ENCODE measurements around the gene PLCZ1.
"Not testable (repeated sequence)": the region's sequence is repeated elsewhere in the genome, so short reads cannot be mapped to it uniquely, and the experiment has no call there.

PLCZ1 gene, protein sequence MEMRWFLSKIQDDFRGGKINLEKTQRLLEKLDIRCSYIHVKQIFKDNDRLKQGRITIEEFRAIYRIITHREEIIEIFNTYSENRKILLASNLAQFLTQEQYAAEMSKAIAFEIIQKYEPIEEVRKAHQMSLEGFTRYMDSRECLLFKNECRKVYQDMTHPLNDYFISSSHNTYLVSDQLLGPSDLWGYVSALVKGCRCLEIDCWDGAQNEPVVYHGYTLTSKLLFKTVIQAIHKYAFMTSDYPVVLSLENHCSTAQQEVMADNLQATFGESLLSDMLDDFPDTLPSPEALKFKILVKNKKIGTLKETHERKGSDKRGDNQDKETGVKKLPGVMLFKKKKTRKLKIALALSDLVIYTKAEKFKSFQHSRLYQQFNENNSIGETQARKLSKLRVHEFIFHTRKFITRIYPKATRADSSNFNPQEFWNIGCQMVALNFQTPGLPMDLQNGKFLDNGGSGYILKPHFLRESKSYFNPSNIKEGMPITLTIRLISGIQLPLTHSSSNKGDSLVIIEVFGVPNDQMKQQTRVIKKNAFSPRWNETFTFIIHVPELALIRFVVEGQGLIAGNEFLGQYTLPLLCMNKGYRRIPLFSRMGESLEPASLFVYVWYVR

DNA sequence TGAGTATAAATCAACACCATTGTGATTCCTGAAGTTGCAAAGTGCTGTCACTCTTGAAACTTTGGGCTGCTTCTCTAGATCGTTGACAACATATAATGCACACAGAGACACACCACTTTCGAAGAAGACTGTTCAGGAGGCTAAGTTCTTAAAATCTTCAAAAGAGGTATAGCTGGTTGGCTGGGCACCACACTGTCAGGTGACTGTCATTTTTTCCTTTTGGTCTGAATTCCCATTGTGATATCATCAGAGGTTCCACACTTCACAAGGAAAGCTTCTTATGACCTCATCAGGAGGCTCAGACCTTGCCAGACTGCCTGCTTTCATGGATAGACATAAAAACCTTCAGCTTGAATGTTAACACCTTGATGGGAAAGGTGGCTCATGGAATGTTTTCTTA, at the start of gene PLCZ1, which contains the start of gene CAPZA3:
Gene PLCZ1, minus strand, starts transcription at position 194 of the 400 bp plus-strand sequence. CDS start 641 bp downstream, outside the sequence.
Gene CAPZA3, plus strand, starts transcription at position 301 of the 400 bp plus-strand sequence. CDS start 150 bp downstream, outside the sequence.
- H3K36me3 ChIP-seq (ENCODE audit: insufficient read depth, low read length): no peaks in the 10 kb centered on the region
- H3K4me2 ChIP-seq (ENCODE audit: insufficient read depth, low read length): no peak within 1 kb of the TSS
- no peak for TF ChIP-seq EZH2 (IDR thresholded peaks at IDR 0.05; ENCODE audit: borderline replicate concordance, low read depth, low read length, severe bottlenecking)
- TF ChIP-seq, protein P1, sequence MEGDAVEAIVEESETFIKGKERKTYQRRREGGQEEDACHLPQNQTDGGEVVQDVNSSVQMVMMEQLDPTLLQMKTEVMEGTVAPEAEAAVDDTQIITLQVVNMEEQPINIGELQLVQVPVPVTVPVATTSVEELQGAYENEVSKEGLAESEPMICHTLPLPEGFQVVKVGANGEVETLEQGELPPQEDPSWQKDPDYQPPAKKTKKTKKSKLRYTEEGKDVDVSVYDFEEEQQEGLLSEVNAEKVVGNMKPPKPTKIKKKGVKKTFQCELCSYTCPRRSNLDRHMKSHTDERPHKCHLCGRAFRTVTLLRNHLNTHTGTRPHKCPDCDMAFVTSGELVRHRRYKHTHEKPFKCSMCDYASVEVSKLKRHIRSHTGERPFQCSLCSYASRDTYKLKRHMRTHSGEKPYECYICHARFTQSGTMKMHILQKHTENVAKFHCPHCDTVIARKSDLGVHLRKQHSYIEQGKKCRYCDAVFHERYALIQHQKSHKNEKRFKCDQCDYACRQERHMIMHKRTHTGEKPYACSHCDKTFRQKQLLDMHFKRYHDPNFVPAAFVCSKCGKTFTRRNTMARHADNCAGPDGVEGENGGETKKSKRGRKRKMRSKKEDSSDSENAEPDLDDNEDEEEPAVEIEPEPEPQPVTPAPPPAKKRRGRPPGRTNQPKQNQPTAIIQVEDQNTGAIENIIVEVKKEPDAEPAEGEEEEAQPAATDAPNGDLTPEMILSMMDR (IDR thresholded peaks at IDR 0.05; ENCODE audit: borderline replicate concordance, extremely low read depth, low read length, poor library complexity, severe bottlenecking): no peak
- no peaks in the 10 kb centered on the region for H3K4me1 ChIP-seq (ENCODE audit: insufficient read depth, low read length)
- no peak within 1 kb of the TSS for H3K9ac ChIP-seq (ENCODE audit: low read depth, low read length)
- H3K4me3 ChIP-seq (ENCODE audit: low read depth in 1 of 2, low read length in 2 of 2): no peak within 1 kb of the TSS
- ATAC-seq (ENCODE audit: insufficient read depth, low read depth): no peak
- H3K27ac ChIP-seq (ENCODE audit: low read length): no peak within 1 kb of the TSS
- no peaks in the 10 kb centered on the region for H4K20me1 ChIP-seq (ENCODE audit: insufficient read depth, low read length)
- no peaks in the 10 kb centered on the region for H3K27me3 ChIP-seq (ENCODE audit: insufficient read depth, low read length, poor library complexity)
- no peak within 1 kb of the TSS for H2AFZ ChIP-seq (ENCODE audit: low read depth, low read length)
- H3K9me3 ChIP-seq (ENCODE audit: insufficient read depth, low read length, severe bottlenecking): no peaks in the 10 kb centered on the region
- H3K79me2 ChIP-seq (ENCODE audit: insufficient read depth, low read length): no peaks in the 10 kb centered on the region
- no peak for DNase-seq

DNA sequence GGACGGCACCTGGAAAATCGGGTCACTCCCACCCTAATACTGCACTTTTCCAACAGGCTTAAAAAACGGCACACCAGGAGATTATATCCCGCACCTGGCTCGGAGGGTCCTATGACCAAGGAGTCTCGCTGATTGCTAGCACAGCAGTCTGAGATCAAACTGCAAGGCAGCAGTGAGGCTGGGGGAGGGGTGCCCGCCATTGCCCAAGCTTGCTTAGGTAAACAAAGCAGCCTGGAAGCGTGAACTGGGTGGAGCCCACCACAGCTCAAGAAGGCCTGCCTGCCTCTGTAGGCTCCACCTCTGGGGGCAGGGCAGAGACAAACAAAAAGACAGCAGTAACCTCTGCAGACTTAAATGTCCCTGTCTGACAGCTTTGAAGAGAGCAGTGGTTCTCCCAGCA, 47.7 kb upstream of the PLCZ1 start:
- not testable (repeated sequence) for H3K4me2 ChIP-seq (ENCODE audit: insufficient read depth, low read length); H3K79me2 ChIP-seq (ENCODE audit: insufficient read depth, low read length); H3K4me3 ChIP-seq (ENCODE audit: low read depth in 1 of 2, low read length in 2 of 2); H3K4me1 ChIP-seq (ENCODE audit: insufficient read depth, low read length); H2AFZ ChIP-seq (ENCODE audit: low read depth, low read length); H3K36me3 ChIP-seq (ENCODE audit: insufficient read depth, low read length); H3K27me3 ChIP-seq (ENCODE audit: insufficient read depth, low read length, poor library complexity); H3K27ac ChIP-seq (ENCODE audit: low read length); H4K20me1 ChIP-seq (ENCODE audit: insufficient read depth, low read length); ATAC-seq (ENCODE audit: insufficient read depth, low read depth); H3K9ac ChIP-seq (ENCODE audit: low read depth, low read length); H3K9me3 ChIP-seq (ENCODE audit: insufficient read depth, low read length, severe bottlenecking); DNase-seq

DNA sequence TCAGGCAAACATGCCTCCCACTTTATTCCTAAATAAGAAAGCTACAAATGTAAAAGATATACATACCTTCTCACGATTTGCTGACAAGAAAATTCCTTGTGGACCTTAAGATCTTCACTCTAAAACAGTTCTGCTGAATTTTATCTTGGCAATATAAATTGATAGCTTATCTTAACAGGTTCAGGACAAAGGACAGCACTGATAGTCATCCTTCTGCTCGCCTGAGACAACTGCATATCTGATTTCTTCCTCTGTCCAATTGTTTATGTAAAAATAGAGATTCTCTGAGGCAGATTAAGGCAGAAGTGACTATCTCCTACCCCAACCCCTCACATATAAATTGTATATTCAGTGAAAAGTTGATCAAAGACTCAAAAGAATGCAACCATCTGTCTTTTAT, 45.0 kb upstream of the PLCZ1 start:
- no peaks in the 10 kb centered on the region for H4K20me1 ChIP-seq (ENCODE audit: insufficient read depth, low read length)
- H3K27me3 ChIP-seq (ENCODE audit: insufficient read depth, low read length, poor library complexity): no peaks in the 10 kb centered on the region
- no peak overlapping the region for H3K9ac ChIP-seq (ENCODE audit: low read depth, low read length)
- no peak overlapping the region for H2AFZ ChIP-seq (ENCODE audit: low read depth, low read length)
- DNase-seq (no peak), ATAC-seq (ENCODE audit: insufficient read depth, low read depth) (no peak)
- no peak overlapping the region for H3K4me3 ChIP-seq (ENCODE audit: low read depth in 1 of 2, low read length in 2 of 2)
- TF ChIP-seq, protein P1 (IDR thresholded peaks at IDR 0.05; ENCODE audit: borderline replicate concordance, extremely low read depth, low read length, poor library complexity, severe bottlenecking): no peak
- no peak for TF ChIP-seq EZH2 (IDR thresholded peaks at IDR 0.05; ENCODE audit: borderline replicate concordance, low read depth, low read length, severe bottlenecking)
- no peaks in the 10 kb centered on the region for H3K4me1 ChIP-seq (ENCODE audit: insufficient read depth, low read length)
- no peak overlapping the region for H3K27ac ChIP-seq (ENCODE audit: low read length)
- H3K9me3 ChIP-seq (ENCODE audit: insufficient read depth, low read length, severe bottlenecking): no peaks in the 10 kb centered on the region
- no peak overlapping the region for H3K4me2 ChIP-seq (ENCODE audit: insufficient read depth, low read length)
- H3K36me3 ChIP-seq (ENCODE audit: insufficient read depth, low read length): no peaks in the 10 kb centered on the region
- no peaks in the 10 kb centered on the region for H3K79me2 ChIP-seq (ENCODE audit: insufficient read depth, low read length)

DNA sequence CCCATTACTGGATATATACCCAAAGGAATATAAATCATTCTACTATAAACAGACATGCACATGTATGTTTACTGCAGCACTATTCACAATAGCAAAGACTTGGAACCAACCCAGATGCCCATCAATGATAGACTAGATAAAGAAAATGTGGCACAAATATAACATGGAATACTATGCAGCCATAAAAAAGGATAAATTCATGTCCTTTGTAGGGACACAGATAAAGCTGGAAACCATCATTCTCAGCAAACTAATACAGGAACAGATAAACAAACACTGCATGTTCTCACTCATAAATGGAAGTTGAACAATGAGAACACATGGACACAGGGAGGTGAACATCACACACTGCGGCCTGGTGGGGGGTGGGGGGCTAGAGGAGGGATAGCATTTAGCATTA, 28.7 kb upstream of the PLCZ1 start:
- not testable (repeated sequence) for H3K27ac ChIP-seq (ENCODE audit: low read length); H3K9ac ChIP-seq (ENCODE audit: low read depth, low read length); H2AFZ ChIP-seq (ENCODE audit: low read depth, low read length); H3K27me3 ChIP-seq (ENCODE audit: insufficient read depth, low read length, poor library complexity); DNase-seq; ATAC-seq (ENCODE audit: insufficient read depth, low read depth); H3K4me3 ChIP-seq (ENCODE audit: low read depth in 1 of 2, low read length in 2 of 2); H3K79me2 ChIP-seq (ENCODE audit: insufficient read depth, low read length); H3K9me3 ChIP-seq (ENCODE audit: insufficient read depth, low read length, severe bottlenecking); H3K4me2 ChIP-seq (ENCODE audit: insufficient read depth, low read length); H4K20me1 ChIP-seq (ENCODE audit: insufficient read depth, low read length); H3K36me3 ChIP-seq (ENCODE audit: insufficient read depth, low read length); H3K4me1 ChIP-seq (ENCODE audit: insufficient read depth, low read length)

Data from DND-41 (cell line).